SU-DHL-6 (cell line): ENCODE data around the gene ANKRD39.

Experiments used
- EZH2phosphoT487 ChIP-seq: fragments of 200-600 bp; sonication (generic), shearing (Covaris generic); conservative IDR thresholded peaks from 2 replicates; pipeline ENCODE4 v1.6.1; 2018; ENCODE audit warnings: mild to moderate bottlenecking, antibody characterized with exemption, low read length, moderate library complexity, mixed read lengths
- TF ChIP-seq, protein P1 (sequence below): fragments of 200-600 bp; sonication (generic); IDR thresholded peaks from one replicate; pipeline ENCODE4 v1.5.1; 2017; ENCODE audit warnings: antibody characterized with exemption, mild to moderate bottlenecking, low read length, moderate library complexity; ENCODE audit not compliant: insufficient read depth, poor library complexity, severe bottlenecking

DNA sequence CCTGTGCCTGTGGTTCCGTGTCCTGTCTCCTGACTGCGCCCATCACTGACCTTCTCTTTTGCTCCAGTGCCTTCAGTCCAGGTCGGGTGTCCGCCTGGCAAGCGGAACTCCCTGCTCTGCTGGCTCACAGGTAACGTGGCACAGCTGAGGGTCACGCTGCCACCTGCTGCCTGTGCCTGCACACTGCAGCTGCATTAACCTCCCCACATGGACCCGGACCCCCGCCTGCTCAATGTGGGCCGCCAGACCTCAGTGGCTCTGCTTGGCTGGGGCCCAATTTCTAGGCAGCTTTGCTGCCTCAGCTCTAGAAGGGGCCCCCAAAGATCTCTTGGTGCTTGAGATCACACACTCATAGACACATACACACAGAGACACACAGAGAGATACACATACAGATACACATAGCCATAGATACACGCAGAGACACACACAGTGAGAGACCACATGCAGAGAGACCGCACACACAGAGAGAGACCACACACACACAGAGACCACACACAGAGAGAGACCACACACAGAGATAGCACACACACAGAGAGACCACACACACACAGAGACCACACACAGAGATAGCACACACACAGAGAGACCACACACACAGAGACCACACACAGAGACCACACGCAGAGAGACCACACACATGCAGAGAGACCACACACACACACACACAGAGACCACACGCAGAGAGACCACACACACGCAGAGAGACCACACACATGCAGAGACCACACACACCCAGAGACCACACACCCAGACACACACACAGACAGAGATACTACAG, 56.6 kb downstream of the ANKRD39 start:
- TF ChIP-seq, protein P1, sequence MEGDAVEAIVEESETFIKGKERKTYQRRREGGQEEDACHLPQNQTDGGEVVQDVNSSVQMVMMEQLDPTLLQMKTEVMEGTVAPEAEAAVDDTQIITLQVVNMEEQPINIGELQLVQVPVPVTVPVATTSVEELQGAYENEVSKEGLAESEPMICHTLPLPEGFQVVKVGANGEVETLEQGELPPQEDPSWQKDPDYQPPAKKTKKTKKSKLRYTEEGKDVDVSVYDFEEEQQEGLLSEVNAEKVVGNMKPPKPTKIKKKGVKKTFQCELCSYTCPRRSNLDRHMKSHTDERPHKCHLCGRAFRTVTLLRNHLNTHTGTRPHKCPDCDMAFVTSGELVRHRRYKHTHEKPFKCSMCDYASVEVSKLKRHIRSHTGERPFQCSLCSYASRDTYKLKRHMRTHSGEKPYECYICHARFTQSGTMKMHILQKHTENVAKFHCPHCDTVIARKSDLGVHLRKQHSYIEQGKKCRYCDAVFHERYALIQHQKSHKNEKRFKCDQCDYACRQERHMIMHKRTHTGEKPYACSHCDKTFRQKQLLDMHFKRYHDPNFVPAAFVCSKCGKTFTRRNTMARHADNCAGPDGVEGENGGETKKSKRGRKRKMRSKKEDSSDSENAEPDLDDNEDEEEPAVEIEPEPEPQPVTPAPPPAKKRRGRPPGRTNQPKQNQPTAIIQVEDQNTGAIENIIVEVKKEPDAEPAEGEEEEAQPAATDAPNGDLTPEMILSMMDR: peak; percentile 89
- no peak for TF ChIP-seq EZH2phosphoT487
